Stimulated activated CD4-positive, alpha-beta T cell treated with anti-CD3 and anti-CD28 coated beads, Interleukin-1b, Interleukin-23, amount 100 ng/mL, for 1 hour (primary cell): Measurements from ENCODE around the gene ATP6V0D1.
"Not testable (repeated sequence)": the region's sequence is repeated elsewhere in the genome, so short reads cannot be mapped to it uniquely, and the experiment has no call there.

Source experiments
- DNase-seq, 2 donors: peaks; one replicate each; pipeline ENCODE4 v3.0.0-alpha.2; 2020; ENCODE audit warnings: low read depth in 2 of 2

Gene ATP6V0D1

GRCh38 chr16:67504031-67505021 is 23.4 kb upstream of the ATP6V0D1 start:
- DNase-seq: no peak

- DNase-seq: no peak
These were observed 18.1 kb upstream of the ATP6V0D1 start for GRCh38 chr16:67499106-67499505.

DNA sequence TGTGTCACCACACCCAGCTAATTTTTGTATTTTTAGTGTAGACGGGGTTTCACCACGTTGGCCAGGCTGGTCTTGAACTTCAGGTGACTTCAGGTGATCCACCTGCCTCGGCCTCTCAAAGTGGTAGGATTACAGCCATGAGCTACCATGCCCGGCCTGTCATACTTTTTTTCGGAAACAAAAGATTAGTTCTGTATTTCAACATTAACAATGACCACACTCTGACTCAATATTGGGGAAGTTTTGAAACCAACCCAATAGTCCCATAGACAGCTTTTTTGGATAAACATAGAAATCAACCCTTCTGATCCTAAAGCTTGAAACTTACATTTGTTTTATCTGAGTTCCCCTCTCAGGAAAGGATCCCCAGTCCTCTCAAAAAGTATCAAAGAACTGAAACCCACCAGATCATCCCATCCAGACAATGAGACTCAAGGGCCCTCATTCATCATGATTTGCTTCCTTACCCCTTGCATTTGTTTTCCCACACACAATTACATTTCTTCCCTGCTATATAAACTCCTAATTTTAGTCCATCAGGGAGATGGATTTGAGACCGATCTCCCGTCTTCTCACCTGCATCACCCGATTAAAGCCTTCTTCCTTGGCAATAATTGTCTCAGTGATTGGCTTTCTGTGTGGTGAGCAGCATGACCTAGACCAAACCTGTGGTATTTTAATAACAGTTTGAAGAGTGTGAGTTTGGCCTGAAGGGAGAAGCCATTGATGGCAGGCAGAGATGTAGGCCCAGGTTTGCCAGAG is 9.6 kb upstream of the ATP6V0D1 start:
- DNase-seq: no peak

DNA sequence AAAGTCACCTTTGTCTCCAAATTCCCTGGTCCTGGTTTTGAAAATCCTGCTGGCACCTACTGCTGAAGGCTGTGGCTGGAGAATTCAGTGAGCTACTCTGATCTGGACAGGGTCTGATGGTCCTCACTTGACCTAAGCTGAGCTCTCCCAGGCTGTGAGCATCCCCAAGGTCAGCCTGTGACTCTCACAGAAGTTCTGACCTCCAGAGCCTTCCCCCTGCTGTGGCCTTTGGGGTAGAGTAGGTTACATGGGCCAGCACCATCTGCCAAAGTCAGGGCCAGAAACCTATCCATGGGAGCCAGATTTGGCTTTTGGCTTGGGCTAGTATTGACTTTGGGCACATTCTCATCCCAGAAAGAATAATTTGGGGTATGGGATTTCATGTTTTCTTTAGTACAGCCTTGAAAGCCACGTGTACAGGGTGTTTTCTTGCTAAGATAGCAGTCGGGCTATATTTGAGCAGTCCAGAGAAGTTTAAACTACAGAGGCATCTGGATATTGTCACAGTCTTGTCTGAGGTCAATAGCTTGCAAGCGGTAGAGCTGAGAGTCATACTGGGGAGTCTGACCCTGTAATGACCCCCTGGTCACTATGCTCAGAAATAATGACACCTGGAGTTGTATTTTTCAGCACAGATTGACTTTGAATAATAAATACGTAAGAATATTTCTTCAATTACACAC is 8.6 kb upstream of the ATP6V0D1 start:
- no peak for DNase-seq

DNA sequence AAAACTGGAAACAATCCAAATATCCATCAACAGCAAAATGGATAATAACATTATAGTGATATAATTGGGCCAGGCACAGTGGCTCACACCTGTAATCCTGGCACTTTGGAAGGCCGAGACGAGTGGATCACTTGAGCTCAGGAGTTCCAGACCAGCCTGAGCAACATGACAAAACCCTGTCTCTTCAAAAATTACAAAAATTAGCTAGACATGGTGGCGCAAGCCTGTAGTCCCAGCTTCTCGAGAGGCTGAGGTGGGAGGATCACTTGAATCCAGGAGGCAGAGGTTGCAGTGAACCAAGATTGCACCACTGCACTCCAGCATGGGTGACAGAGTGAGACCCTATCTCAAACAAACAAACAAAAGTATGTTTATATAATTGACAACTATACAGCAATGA is 6.6 kb upstream of the ATP6V0D1 start:
- not testable (repeated sequence) for DNase-seq

DNA sequence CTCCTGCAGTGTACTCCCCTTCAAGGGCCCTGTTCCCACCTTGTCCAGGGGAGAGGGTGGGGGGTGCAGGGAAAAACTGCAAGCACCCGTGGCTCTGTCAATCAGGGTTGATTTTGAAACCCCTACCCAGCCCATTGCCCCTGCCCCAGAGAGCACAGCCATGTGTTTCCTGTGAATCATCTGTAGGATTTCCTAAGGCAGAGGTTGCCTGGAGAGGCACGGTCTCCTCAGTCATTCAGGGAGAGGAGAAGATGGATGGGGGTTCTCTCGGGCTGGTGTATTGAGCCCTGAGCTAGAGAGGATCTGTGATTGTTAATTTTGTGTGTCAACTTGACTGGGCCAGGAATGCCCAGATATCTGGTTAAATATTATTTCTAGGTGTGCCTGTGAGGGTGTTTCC is 5.8 kb upstream of the ATP6V0D1 start:
- no peak for DNase-seq

DNA sequence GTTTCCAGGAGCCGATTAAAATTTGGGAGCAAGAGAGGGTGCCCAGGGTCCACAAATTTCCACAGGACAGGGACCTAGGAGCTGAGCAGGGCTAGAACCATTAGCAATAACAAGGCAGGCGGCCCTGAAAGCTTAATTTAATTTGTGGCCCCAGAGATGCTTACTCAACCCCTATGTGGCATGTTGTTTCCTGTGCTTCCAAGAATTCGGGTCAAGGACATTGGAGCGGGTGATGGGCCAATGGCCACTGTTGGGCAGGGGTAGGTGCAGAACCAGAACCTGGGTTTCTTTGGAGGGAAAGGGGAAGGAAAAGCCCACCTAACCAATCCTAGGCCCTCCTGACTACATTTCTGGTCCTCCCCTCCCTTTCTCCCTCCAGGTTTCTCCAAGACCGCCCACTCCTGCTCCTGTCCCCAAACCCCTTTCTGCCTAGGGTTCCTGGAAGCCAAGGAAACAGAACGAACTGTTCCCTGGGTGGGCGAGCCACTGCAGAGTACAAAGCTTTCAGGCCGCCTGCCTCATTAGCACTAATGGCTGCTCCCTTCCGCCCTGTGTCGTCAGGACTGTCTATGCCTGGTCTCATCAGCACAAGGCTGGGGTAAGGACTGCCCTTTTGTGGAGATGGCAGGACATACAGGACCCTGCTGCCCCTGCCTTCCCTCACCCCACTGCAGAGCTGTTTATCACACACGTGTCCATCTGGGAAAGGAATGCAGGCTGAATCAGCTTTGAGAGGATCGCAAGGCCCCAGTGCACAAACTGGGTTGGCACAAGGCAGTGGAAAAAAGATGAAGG is 3.0 kb upstream of the ATP6V0D1 start:
- DNase-seq: no peak

DNA sequence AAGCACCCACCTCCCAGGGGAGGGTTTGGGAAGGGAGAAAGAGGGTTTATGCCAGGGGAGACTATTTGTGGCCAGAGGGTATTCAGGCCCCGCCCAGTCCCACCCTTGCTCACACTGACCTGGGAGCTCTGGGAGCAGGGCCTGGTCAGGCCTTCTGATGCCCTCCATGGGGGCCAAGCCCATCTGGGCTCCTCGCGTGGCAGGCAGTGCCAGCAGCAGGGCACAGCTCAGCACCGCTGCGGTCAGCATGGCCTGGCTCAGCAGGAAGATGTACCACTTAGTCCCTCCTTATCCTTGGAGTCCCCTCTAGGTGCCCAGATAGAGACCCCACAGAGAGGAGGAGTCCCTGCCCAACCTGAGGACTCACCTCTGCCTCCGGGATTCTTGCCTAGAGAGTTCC is 2.2 kb upstream of the ATP6V0D1 start, which contains the start of gene AGRP:
AGRP (minus strand) TSS at position 398 of the 400 bp plus-strand sequence; CDS start at position 249, 149 bp downstream.
- DNase-seq: no peak

DNA sequence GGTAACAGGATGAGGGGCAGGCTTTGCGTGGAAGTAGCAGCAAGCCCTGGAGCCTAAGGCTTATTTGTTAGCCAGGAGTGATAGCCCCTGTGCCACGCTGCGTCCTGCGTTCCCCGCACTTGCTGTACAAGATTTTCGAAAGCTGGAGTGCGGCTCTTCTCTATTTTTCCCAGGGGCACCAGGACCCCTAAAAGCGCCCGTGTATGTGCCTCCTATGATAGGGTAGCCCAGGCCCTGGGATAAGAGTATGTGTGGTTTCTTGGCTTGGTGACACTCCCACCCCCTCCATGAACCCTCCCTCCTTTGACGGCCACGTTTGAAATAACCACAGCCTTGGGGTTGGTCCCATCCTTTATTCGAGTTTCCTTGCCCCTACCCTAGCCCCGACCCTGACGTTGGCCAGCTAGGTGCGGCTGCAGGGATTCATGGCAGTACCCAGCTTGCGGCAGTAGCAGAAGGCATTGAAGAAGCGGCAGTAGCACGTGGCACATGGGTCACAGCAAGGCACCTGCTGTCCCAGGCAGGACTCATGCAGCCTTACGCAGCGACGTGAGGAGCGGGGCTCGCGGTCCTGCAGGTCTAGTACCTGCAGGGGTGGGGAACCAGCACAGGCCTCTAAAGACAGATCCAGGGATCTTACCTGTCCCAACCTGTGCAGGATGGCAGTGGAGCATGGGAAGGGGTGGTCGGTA is 1.4 kb upstream of the ATP6V0D1 start:
- DNase-seq: no peak

GRCh38 chr16:67481561-67482232 is 740 bp upstream of the ATP6V0D1 start:
- no peak for DNase-seq

GRCh38 chr16:67477960-67478554 is 2.9 kb downstream of the ATP6V0D1 start:
- no peak for DNase-seq

DNA sequence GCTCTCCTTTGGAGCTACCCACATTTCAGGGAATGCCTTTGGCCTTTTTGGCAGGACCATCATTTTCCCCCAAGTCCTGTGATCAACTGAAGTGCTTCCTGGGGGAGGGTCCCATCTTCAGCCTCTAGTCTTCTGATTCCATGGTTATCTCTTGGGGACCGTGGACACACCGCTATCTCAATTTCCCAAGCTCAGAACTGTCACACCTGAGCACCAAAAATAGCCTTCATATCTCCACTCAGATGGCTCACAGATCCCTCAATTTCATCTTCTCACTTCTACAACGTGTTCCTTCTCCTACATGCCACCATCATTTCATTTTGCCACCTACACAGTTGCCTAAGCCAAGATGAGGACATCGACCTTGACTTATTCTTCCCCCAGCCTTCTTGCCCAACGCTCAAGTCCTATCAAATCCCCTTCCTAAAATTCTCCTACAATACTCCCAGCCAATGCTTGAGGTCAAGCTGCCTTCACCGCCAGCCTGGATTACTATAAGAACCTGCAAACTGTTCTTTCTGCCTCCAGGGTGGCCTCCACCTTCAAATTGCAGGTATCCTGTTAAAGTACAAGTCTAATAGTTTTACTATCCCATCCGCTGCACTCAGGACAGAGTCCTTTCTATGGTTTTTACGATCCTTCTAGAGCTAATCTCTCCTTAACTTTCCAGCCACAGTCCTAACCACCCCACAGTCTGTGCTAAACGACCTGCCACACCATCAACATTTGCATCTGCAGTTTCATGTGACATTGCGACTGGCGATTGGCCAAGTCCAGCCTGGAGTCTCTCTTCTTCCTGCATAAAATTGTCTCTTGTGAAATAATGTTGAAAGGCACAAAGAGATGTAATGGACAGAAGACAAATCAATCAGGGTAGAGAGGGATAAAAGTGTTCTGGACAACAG is 6.2 kb downstream of the ATP6V0D1 start:
- DNase-seq: no peak

- DNase-seq: no peak
These were observed 9.1 kb downstream of the ATP6V0D1 start for GRCh38 chr16:67471758-67472384.

GRCh38 chr16:67470359-67470758 is 10.6 kb downstream of the ATP6V0D1 start:
- no peak for DNase-seq

DNA sequence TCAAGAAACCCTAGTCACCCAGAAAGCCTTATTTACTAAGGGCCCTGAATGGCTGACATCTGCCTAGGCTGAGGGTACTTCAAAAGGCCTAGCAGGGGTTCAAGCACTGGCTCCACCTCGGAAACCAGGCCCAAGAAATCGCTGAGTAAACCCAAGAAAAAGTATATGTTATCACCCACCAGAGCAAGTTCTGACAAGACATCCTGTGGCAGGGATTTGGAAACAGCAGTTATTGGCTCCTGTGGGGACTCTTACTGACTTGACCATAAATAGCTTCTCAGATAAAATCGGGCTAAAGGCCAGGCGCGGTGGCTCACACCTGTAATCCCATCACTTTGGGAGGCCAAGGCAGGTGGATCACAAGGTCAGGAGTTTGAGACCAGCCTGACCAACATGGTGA is 12.2 kb downstream of the ATP6V0D1 start:
- no peak for DNase-seq

DNA sequence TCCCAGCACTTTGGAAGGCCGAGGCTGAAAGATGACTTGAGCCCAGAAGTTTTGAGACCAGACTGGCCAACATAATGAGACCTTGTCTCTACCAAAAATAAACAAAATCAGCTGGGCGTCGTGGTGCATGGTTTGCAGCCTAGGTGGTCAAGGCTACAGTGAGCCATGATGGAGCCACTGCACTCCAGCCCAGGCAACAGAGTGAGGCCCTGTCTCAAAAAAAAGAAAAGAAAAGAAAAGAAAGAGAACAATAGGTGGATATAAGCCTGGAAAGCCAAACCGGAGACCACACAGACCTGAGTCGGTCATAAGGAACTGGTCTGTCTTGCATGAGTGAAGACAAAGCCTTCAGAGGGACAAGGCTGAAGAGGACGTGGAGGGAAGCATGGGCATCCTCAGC is 14.4 kb downstream of the ATP6V0D1 start:
- no peak for DNase-seq

DNA sequence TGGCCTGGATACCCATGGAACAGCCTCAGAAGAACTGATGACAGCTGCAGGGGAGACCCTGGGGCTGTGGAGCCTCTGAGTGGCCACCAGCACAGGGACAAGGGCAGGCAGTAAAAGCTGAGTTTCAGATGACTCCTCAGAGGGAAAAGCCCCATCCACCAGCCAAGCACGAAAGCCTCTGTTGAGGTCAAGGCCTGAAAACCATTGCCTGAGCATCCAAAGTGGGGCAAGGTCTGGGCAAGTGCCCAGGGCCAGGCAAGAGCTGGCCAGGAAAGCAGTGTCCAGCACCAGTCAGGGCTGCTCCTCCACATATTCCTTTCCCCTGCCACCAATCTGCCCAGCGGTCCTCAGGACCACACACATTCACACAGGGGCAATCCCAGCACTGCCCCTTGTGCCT is 16.4 kb downstream of the ATP6V0D1 start:
- DNase-seq: no peak

- DNase-seq: no peak
These were observed 17.3 kb downstream of the ATP6V0D1 start for GRCh38 chr16:67463691-67464090.
